GM23338 (cell line): Measurements from ENCODE around the gene ROBO1. TPM values are rescaled to one million over a fixed set of nuclear protein-coding genes. Genes with fewer than 3 reads are reported as not detected.

Experiments used
- ATAC-seq: fragments of 200-7000 bp; cut with Tn5 transposase; 3 replicates; pipeline ENCODE4 v1.9.1; 2020
- DNase-seq: peaks from one replicate; pipeline ENCODE4 v3.0.0-alpha.2; 2015; ENCODE audit warnings: low spot score
- H2AFZ ChIP-seq: fragments of 200-600 bp; sonication (generic); 2 replicates; pipeline ENCODE4 v1.8.0; 2016; ENCODE audit warnings: antibody characterized with exemption, mild to moderate bottlenecking, moderate library complexity
- H3F3A ChIP-seq: fragments of 200-600 bp; sonication (generic); replicated peaks from 2 replicates; pipeline ENCODE4 v1.8.0; 2017; ENCODE audit warnings: antibody characterized with exemption, mixed run types, low read depth
- H3K27ac ChIP-seq: fragments of 200-600 bp; sonication (generic); 2 replicates; pipeline ENCODE4 v1.6.1; 2016; ENCODE audit warnings: low read depth
- H3K27me3 ChIP-seq: fragments of 200-600 bp; sonication (generic); 2 replicates; pipeline ENCODE4 v1.8.0; 2016; ENCODE audit warnings: mild to moderate bottlenecking, mixed run types, moderate library complexity; ENCODE audit not compliant: insufficient read depth
- H3K36me3 ChIP-seq: fragments of 200-600 bp; sonication (generic); 2 replicates; pipeline ENCODE4 v1.8.0; 2016; ENCODE audit warnings: mild to moderate bottlenecking; ENCODE audit not compliant: insufficient read depth
- H3K4me1 ChIP-seq: fragments of 200-600 bp; sonication (generic); 2 replicates; pipeline ENCODE4 v1.8.0; 2016; ENCODE audit warnings: mild to moderate bottlenecking, moderate library complexity; ENCODE audit not compliant: insufficient read depth
- H3K4me2 ChIP-seq: fragments of 200-600 bp; sonication (generic); 2 replicates; pipeline ENCODE4 v1.7.1; 2017; ENCODE audit warnings: mixed run types
- H3K4me3 ChIP-seq: fragments of 200-600 bp; sonication (generic); 2 replicates; pipeline ENCODE4 v1.6.1; 2016; ENCODE audit warnings: mixed run types
- H3K79me2 ChIP-seq: fragments of 200-600 bp; sonication (generic); replicated peaks from 2 replicates; pipeline ENCODE4 v1.8.0; 2017; ENCODE audit warnings: mild to moderate bottlenecking; ENCODE audit not compliant: insufficient read depth
- H3K9me2 ChIP-seq: fragments of 200-600 bp; sonication (generic); 2 replicates; pipeline ENCODE4 v1.8.0; 2017; ENCODE audit not compliant: insufficient read depth
- H4K20me1 ChIP-seq: fragments of 200-600 bp; sonication (generic); replicated peaks from 2 replicates; pipeline ENCODE4 v1.8.0; 2017; ENCODE audit warnings: mild to moderate bottlenecking; ENCODE audit not compliant: insufficient read depth
- H3K27ac Mint-ChIP-seq: 2 replicates; pipeline ENCODE4 v1.8.0; 2020; ENCODE audit warnings: inconsistent platforms, mild to moderate bottlenecking, moderate library complexity, mixed read lengths
- H3K27me3 Mint-ChIP-seq: 3 replicates; pipeline ENCODE4 v1.8.0; 2022; ENCODE audit warnings: low read depth, mild to moderate bottlenecking, moderate library complexity, mixed read lengths, inconsistent platforms; ENCODE audit not compliant: insufficient read depth, poor library complexity
- H3K36me3 Mint-ChIP-seq: 3 replicates; pipeline ENCODE4 v1.8.0; 2021; ENCODE audit warnings: low read depth, mild to moderate bottlenecking, inconsistent platforms, moderate library complexity, mixed read lengths
- H3K4me1 Mint-ChIP-seq: 3 replicates; pipeline ENCODE4 v1.8.0; 2020; ENCODE audit warnings: mild to moderate bottlenecking, inconsistent platforms, mixed read lengths
- H3K4me3 Mint-ChIP-seq: 3 replicates; pipeline ENCODE4 v1.8.0; 2021; ENCODE audit warnings: moderate library complexity, mild to moderate bottlenecking, inconsistent platforms, mixed read lengths
- H3K9me3 Mint-ChIP-seq: 3 replicates; pipeline ENCODE4 v1.8.0; 2020; ENCODE audit warnings: moderate library complexity, mild to moderate bottlenecking, inconsistent platforms, mixed read lengths
- CREB1 ChIP-seq: fragments of 250-450 bp; sonication (Bioruptor Pico); IDR thresholded peaks from 2 replicates; pipeline ENCODE4 v1.5.0; 2020; ENCODE audit warnings: low read depth, mild to moderate bottlenecking, moderate library complexity
- CTCF ChIP-seq, 2 experiments: fragments of 200-600 bp in 1 of 2; sonication (generic) in 1 of 2; conservative IDR thresholded peaks; 2 replicates each; pipeline versions ENCODE4 v1.5.1 to v1.6.1; 2016 to 2017; ENCODE audit warnings: antibody characterized with exemption in 2 of 2, low read depth in 2 of 2, mild to moderate bottlenecking in 2 of 2, moderate library complexity in 1 of 2
- EZH2 ChIP-seq: fragments of 200-600 bp; sonication (generic); IDR thresholded peaks from one replicate; pipeline ENCODE4 v1.8.0; 2017; ENCODE audit warnings: antibody characterized with exemption, mild to moderate bottlenecking, low read depth; ENCODE audit not compliant: unreplicated experiment
- EZH2phosphoT487 ChIP-seq: fragments of 200-600 bp; sonication (generic); IDR thresholded peaks from one replicate; pipeline ENCODE4 v1.8.1; 2018; ENCODE audit warnings: antibody characterized with exemption; ENCODE audit not compliant: unreplicated experiment
- JUNB ChIP-seq: IDR thresholded peaks from one replicate; pipeline ENCODE4 v1.6.1; 2016; ENCODE audit warnings: antibody characterized with exemption; ENCODE audit not compliant: unreplicated experiment
- NANOG ChIP-seq: IDR thresholded peaks from 2 replicates; pipeline ENCODE4 v1.6.1; 2016; ENCODE audit warnings: antibody characterized with exemption, borderline replicate concordance
- POLR2AphosphoS5 ChIP-seq: IDR thresholded peaks from 2 replicates; pipeline ENCODE4 v1.6.1; 2016; ENCODE audit warnings: antibody characterized with exemption, low read depth
- STAT1 ChIP-seq: IDR thresholded peaks from one replicate; pipeline ENCODE4 v1.6.1; 2016; ENCODE audit warnings: antibody characterized with exemption; ENCODE audit not compliant: unreplicated experiment
- ZNF114 ChIP-seq: fragments of 250-450 bp; sonication (Bioruptor Pico); IDR thresholded peaks from 2 replicates; pipeline ENCODE4 v1.5.0; 2020; ENCODE audit warnings: mild to moderate bottlenecking, moderate library complexity
- ZNF462 ChIP-seq: fragments of 250-450 bp; sonication (Bioruptor Pico); IDR thresholded peaks from 2 replicates; pipeline ENCODE4 v1.5.0; 2020; ENCODE audit warnings: mild to moderate bottlenecking, moderate library complexity
- polyA plus RNA-seq: library from polyadenylated mRNA; unstranded; fragments of >200 nt; fragmentation: Nextera tagmentation; extraction: Ambion mirVana; gene quantifications from 2 replicates; pipeline ENCODE4 v1.2.1, GENCODE V29; 2016
- total RNA-seq: library from RNA; depleted of rRNA; stranded (reverse); fragments of >200 nt; shearing (Covaris generic); gene quantifications from 2 replicates; pipeline ENCODE4 v1.2.3, GENCODE V29; 2014
- TF ChIP-seq, protein P1 (sequence below): IDR thresholded peaks from 2 replicates; pipeline ENCODE4 v1.6.1; 2016; ENCODE audit warnings: antibody characterized with exemption
- TF ChIP-seq, protein P2 (sequence below): IDR thresholded peaks from one replicate; pipeline ENCODE4 v1.6.1; 2018; ENCODE audit warnings: antibody characterized with exemption; ENCODE audit not compliant: unreplicated experiment

ROBO1 gene
- total and polyA plus RNA-seq, 2 experiments from 2014 or later: 19.2 to 78.3 TPM

DNA sequence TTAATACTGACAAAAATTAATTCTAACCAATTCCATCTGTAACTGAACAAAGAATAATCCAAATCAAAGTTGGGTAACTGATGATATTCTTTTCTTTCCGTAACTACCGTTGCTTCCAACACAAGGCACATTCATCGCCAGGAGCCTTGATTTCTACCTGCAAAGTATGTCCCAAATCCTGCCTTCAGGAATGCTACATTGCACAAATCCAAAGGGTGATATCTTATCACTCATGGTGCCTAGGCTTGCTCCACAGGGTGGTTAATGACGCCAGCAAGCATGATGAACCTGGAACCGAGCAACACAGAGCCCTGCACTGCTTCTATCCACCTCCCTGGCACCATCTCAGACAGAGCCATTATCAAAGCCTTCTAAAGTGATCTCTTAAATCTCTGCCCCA is 772.7 kb downstream of the ROBO1 start:
- H3K4me1 Mint-ChIP-seq: peaks cover 28% of the 10 kb centered on the region
- no peaks in the 10 kb centered on the region for H3K27me3 Mint-ChIP-seq

More for the DNA sequence above, 772.7 kb downstream of the ROBO1 start:
- peak overlapping the region; percentile 48 for H3K4me2 ChIP-seq
- H3K9me3 Mint-ChIP-seq: peaks cover 4% of the 10 kb centered on the region; the same call in 2 of the 3 replicates
- ATAC-seq (peak; percentile 24; the same call in 1 of the 3 replicates), DNase-seq (no peak)
- 0 out of 3 replicates have a peak overlapping the region, but pooled peaks have one; percentile 15 for H3K4me3 Mint-ChIP-seq
- H2AFZ ChIP-seq: no peak overlapping the region
- H3F3A ChIP-seq: no peaks in the 10 kb centered on the region
- H3K4me3 ChIP-seq: peak overlapping the region; percentile 15; the same call in 1 of the 2 replicates
- H3K36me3 Mint-ChIP-seq: peaks cover 17% of the 10 kb centered on the region; the same call in 2 of the 3 replicates
- TF ChIP-seq EZH2 (no peak), JUNB (no peak), CTCF (conservative IDR thresholded peaks at IDR 0.05; ENCODE audit: low read depth in 2 of 2) (no peak), ZNF462 (CRISPR knock-in tag) (no peak), POLR2AphosphoS5 (no peak), STAT1 (no peak), NANOG (no peak), EZH2phosphoT487 (no peak), ZNF114 (no peak), CREB1 (CRISPR knock-in tag) (no peak)
- TF ChIP-seq, protein P1, sequence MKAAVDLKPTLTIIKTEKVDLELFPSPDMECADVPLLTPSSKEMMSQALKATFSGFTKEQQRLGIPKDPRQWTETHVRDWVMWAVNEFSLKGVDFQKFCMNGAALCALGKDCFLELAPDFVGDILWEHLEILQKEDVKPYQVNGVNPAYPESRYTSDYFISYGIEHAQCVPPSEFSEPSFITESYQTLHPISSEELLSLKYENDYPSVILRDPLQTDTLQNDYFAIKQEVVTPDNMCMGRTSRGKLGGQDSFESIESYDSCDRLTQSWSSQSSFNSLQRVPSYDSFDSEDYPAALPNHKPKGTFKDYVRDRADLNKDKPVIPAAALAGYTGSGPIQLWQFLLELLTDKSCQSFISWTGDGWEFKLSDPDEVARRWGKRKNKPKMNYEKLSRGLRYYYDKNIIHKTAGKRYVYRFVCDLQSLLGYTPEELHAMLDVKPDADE: no peak
- TF ChIP-seq, protein P2, sequence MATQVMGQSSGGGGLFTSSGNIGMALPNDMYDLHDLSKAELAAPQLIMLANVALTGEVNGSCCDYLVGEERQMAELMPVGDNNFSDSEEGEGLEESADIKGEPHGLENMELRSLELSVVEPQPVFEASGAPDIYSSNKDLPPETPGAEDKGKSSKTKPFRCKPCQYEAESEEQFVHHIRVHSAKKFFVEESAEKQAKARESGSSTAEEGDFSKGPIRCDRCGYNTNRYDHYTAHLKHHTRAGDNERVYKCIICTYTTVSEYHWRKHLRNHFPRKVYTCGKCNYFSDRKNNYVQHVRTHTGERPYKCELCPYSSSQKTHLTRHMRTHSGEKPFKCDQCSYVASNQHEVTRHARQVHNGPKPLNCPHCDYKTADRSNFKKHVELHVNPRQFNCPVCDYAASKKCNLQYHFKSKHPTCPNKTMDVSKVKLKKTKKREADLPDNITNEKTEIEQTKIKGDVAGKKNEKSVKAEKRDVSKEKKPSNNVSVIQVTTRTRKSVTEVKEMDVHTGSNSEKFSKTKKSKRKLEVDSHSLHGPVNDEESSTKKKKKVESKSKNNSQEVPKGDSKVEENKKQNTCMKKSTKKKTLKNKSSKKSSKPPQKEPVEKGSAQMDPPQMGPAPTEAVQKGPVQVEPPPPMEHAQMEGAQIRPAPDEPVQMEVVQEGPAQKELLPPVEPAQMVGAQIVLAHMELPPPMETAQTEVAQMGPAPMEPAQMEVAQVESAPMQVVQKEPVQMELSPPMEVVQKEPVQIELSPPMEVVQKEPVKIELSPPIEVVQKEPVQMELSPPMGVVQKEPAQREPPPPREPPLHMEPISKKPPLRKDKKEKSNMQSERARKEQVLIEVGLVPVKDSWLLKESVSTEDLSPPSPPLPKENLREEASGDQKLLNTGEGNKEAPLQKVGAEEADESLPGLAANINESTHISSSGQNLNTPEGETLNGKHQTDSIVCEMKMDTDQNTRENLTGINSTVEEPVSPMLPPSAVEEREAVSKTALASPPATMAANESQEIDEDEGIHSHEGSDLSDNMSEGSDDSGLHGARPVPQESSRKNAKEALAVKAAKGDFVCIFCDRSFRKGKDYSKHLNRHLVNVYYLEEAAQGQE: no peak
- H3K27me3 ChIP-seq: no peaks in the 10 kb centered on the region
- 0 out of 2 replicates have a peak, but pooled peaks cover 4% of the 10 kb centered on the region for H4K20me1 ChIP-seq
- peaks cover 80% of the 10 kb centered on the region for H3K79me2 ChIP-seq
- peak overlapping the region; percentile 76; the same call in 1 of the 2 replicates for H3K27ac Mint-ChIP-seq
- no peaks in the 10 kb centered on the region for H3K36me3 ChIP-seq
- H3K9me2 ChIP-seq: no peaks in the 10 kb centered on the region
- H3K4me1 ChIP-seq: peaks cover 18% of the 10 kb centered on the region
- 0 out of 2 replicates have a peak overlapping the region, but pooled peaks have one; percentile 77 for H3K27ac ChIP-seq
